H1 (cell line): ENCODE results near the gene SGCD. TPM values are rescaled to one million over a fixed set of nuclear protein-coding genes. Genes with fewer than 3 reads are reported as not detected.

Source experiments
- CTCF ChIA-PET: fragments of 300-600 bp; sonication (Branson Sonifier 250); formaldehyde crosslinking; loops from one replicate; lab custom pipeline; 2021; ENCODE audit not compliant: partially characterized antibody; lab: Charles Lee
- POLR2A ChIA-PET: fragments of 300-600 bp; sonication (Branson Sonifier 250); formaldehyde crosslinking; loops from one replicate; lab custom pipeline; 2021; ENCODE audit warnings: inconsistent platforms; ENCODE audit not compliant: partially characterized antibody; lab: Charles Lee
- DNase-seq, 2 experiments: peaks; one replicate each; pipeline versions ENCODE4 v3.0.0 to v3.0.0-alpha.2; 2010 to 2022; ENCODE audit warnings: low spot score in 2 of 2, low read depth in 1 of 2, mixed read lengths in 1 of 2
- FAIRE-seq: peaks from 2 replicates; lab custom pipeline; 2011; peaks lifted over from hg19 to GRCh38; lab: Jason Lieb, UNC
- H2AFZ ChIP-seq: 2 replicates; pipeline ENCODE4 v1.8.1; 2012; ENCODE audit warnings: low read length, inconsistent platforms
- H2AK5ac ChIP-seq: 2 replicates; pipeline ENCODE4 v1.6.1; 2013; ENCODE audit warnings: low read depth, low read length
- H2BK120ac ChIP-seq: replicated peaks from 2 replicates; pipeline ENCODE3; 2013; ENCODE audit warnings: low read depth, low read length, inconsistent platforms
- H2BK12ac ChIP-seq: 2 replicates; pipeline ENCODE4 v1.6.1; 2013; ENCODE audit warnings: low read depth, low read length
- H2BK15ac ChIP-seq: 2 replicates; pipeline ENCODE4 v1.6.1; 2013; ENCODE audit warnings: low read length
- H2BK20ac ChIP-seq: 2 replicates; pipeline ENCODE4 v1.6.1; 2013; ENCODE audit warnings: low read length
- H2BK5ac ChIP-seq: 2 replicates; pipeline ENCODE4 v1.6.1; 2013; ENCODE audit warnings: low read depth, low read length
- H3K14ac ChIP-seq: 2 replicates; pipeline ENCODE4 v1.6.1; 2013; ENCODE audit warnings: inconsistent platforms; ENCODE audit not compliant: insufficient read length
- H3K18ac ChIP-seq: 2 replicates; pipeline ENCODE4 v1.6.1; 2013; ENCODE audit warnings: low read length; ENCODE audit errors: extremely low read depth
- H3K23ac ChIP-seq: 2 replicates; pipeline ENCODE4 v1.6.1; 2013; ENCODE audit warnings: inconsistent platforms; ENCODE audit not compliant: insufficient read length
- H3K23me2 ChIP-seq: 2 replicates; pipeline ENCODE4 v1.6.1; 2013; ENCODE audit warnings: low read depth, low read length
- H3K27ac ChIP-seq: 2 replicates; pipeline ENCODE4 v1.6.1; 2011; ENCODE audit warnings: low read depth, low read length, inconsistent platforms
- H3K27me3 ChIP-seq, 4 experiments: replicated peaks in 1 of 4; 1 replicate in 1 of 4; 2 replicates in 3 of 4; pipeline versions ENCODE4 v1.6.1 to v1.8.1; 2011 to 2013; ENCODE audit warnings: low read length in 3 of 4, mild to moderate bottlenecking in 3 of 4, inconsistent platforms in 2 of 4, mixed read lengths in 2 of 4, moderate library complexity in 1 of 4; ENCODE audit not compliant: control insufficient read depth in 3 of 4, insufficient read depth in 3 of 4; ENCODE audit errors: extremely low read depth in 1 of 4
- H3K36me3 ChIP-seq, 4 experiments: 2 replicates each; pipeline versions ENCODE4 v1.6.1 to v1.8.1; 2011 to 2013; ENCODE audit warnings: mild to moderate bottlenecking in 4 of 4, low read length in 3 of 4, moderate library complexity in 2 of 4, control low read depth in 1 of 4, inconsistent platforms in 1 of 4; ENCODE audit not compliant: insufficient read depth in 4 of 4, control insufficient read depth in 2 of 4
- H3K4ac ChIP-seq: replicated peaks from 2 replicates; pipeline ENCODE3; 2013; ENCODE audit warnings: low read length, low read depth, mixed read lengths, inconsistent platforms; ENCODE audit not compliant: insufficient read length
- H3K4me1 ChIP-seq, 4 experiments: replicated peaks in 1 of 4; 1 replicate in 1 of 4; 2 replicates in 3 of 4; pipeline versions ENCODE4 v1.6.1 to v1.8.1; 2011 to 2013; ENCODE audit warnings: low read length in 3 of 4, inconsistent platforms in 2 of 4, mixed read lengths in 1 of 4; ENCODE audit not compliant: insufficient read depth in 4 of 4, control insufficient read depth in 3 of 4
- H3K4me2 ChIP-seq, 2 experiments: 2 replicates each; pipeline versions ENCODE4 v1.6.1 to v1.8.1; 2011 to 2013; ENCODE audit warnings: low read depth in 2 of 2, low read length in 2 of 2, control low read depth in 1 of 2, inconsistent platforms in 1 of 2, mild to moderate bottlenecking in 1 of 2; ENCODE audit not compliant: insufficient read depth in 1 of 2
- H3K4me3 ChIP-seq, 4 experiments: fragments of 200-600, 300-600 bp in 1 of 4; sonication (generic), shearing (Covaris generic), sonication (Bioruptor Twin) in 1 of 4; 2 replicates each; pipeline versions ENCODE4 v1.5.1 to v1.8.1; 2011 to 2016; ENCODE audit warnings: low read length in 4 of 4, low read depth in 3 of 4, control low read depth in 2 of 4, inconsistent platforms in 2 of 4, mild to moderate bottlenecking in 2 of 4, mixed read lengths in 1 of 4, moderate library complexity in 1 of 4; ENCODE audit not compliant: insufficient read depth in 2 of 4; ENCODE audit errors: extremely low read depth in 1 of 4
- H3K56ac ChIP-seq: replicated peaks from 2 replicates; pipeline ENCODE3; 2013; ENCODE audit warnings: low read depth, mild to moderate bottlenecking, mixed read lengths, low read length, inconsistent platforms; ENCODE audit not compliant: insufficient read length
- H3K79me1 ChIP-seq: 2 replicates; pipeline ENCODE4 v1.6.1; 2013; ENCODE audit warnings: low read depth, low read length, control low read depth
- H3K79me2 ChIP-seq, 2 experiments: 2 replicates each; pipeline versions ENCODE4 v1.6.1 to v1.8.1; 2012 to 2013; ENCODE audit warnings: low read length in 2 of 2, mild to moderate bottlenecking in 2 of 2, inconsistent platforms in 1 of 2; ENCODE audit not compliant: insufficient read depth in 2 of 2, control insufficient read depth in 1 of 2
- H3K9ac ChIP-seq, 4 experiments: replicated peaks in 1 of 4; 1 replicate in 1 of 4; 2 replicates in 3 of 4; pipeline versions ENCODE4 v1.6.1 to v1.8.1; 2011 to 2013; ENCODE audit warnings: low read depth in 3 of 4, low read length in 3 of 4, control low read depth in 2 of 4, mild to moderate bottlenecking in 2 of 4, moderate library complexity in 2 of 4, inconsistent platforms in 1 of 4; ENCODE audit errors: extremely low read depth in 1 of 4
- H3K9me3 ChIP-seq, 2 experiments: 2 replicates each; pipeline versions ENCODE4 v1.6.1 to v1.8.1; 2012 to 2013; ENCODE audit warnings: mild to moderate bottlenecking in 2 of 2, moderate library complexity in 2 of 2, control low read depth in 1 of 2, inconsistent platforms in 1 of 2, low read depth in 1 of 2, low read length in 1 of 2, mixed read lengths in 1 of 2; ENCODE audit not compliant: insufficient read depth in 2 of 2
- H4K20me1 ChIP-seq, 2 experiments: replicated peaks in 1 of 2; 2 replicates each; pipeline versions ENCODE3 to v1.8.1; 2011 to 2013; ENCODE audit warnings: inconsistent platforms in 2 of 2, low read length in 2 of 2, mild to moderate bottlenecking in 1 of 2; ENCODE audit not compliant: insufficient read depth in 2 of 2, control insufficient read depth in 1 of 2
- H4K5ac ChIP-seq: 2 replicates; pipeline ENCODE4 v1.6.1; 2013; ENCODE audit warnings: low read length, low read depth, mixed read lengths, inconsistent platforms; ENCODE audit not compliant: insufficient read length
- H4K8ac ChIP-seq: 2 replicates; pipeline ENCODE4 v1.8.0; 2013; ENCODE audit warnings: mild to moderate bottlenecking, moderate library complexity, low read length, inconsistent platforms; ENCODE audit not compliant: insufficient read depth; ENCODE audit errors: extremely low read depth
- H4K91ac ChIP-seq: replicated peaks from 2 replicates; pipeline ENCODE3; 2013; ENCODE audit warnings: low read length, mixed read lengths, inconsistent platforms; ENCODE audit not compliant: insufficient read length
- ASH2L ChIP-seq: fragments of 200-600, 300-600 bp; sonication (generic); IDR thresholded peaks from one replicate; pipeline ENCODE4 v1.7.1; 2017; ENCODE audit warnings: low read length
- BCL11A ChIP-seq, 2 experiments: IDR thresholded peaks; one replicate each; pipeline ENCODE4 v1.6.1; 2011; ENCODE audit warnings: low read depth in 2 of 2, low read length in 2 of 2, mild to moderate bottlenecking in 2 of 2
- CBX8 ChIP-seq: fragments of 300-800, 300-1000 bp; sonication (generic); IDR thresholded peaks from 2 replicates; pipeline ENCODE4 v1.7.1; 2016; ENCODE audit warnings: low read depth, low read length, borderline replicate concordance
- CEBPB ChIP-seq: IDR thresholded peaks from 2 replicates; pipeline ENCODE4 v1.6.1; 2012; ENCODE audit warnings: low read depth, low read length
- GTF2F1 ChIP-seq: IDR thresholded peaks from 2 replicates; pipeline ENCODE4 v1.6.1; 2012; ENCODE audit warnings: low read depth, low read length, improper control_type of control experiment, borderline replicate concordance
- KDM1A ChIP-seq: fragments of 200-600, 300-600 bp; sonication (generic); IDR thresholded peaks from 2 replicates; pipeline ENCODE4 v1.7.1; 2016; ENCODE audit warnings: mild to moderate bottlenecking, low read length, borderline replicate concordance
- NANOG ChIP-seq: IDR thresholded peaks from 2 replicates; pipeline ENCODE4 v1.6.1; 2011; ENCODE audit warnings: low read length, low read depth, mild to moderate bottlenecking, inconsistent platforms; ENCODE audit not compliant: insufficient read depth, poor library complexity, severe bottlenecking
- PHF8 ChIP-seq: fragments of 200-600 bp; sonication (generic); conservative IDR thresholded peaks from 2 replicates; pipeline ENCODE4 v1.7.1; 2012; ENCODE audit warnings: low read depth, mild to moderate bottlenecking, inconsistent platforms, low read length, moderate library complexity
- POLR2A ChIP-seq, 2 experiments: IDR thresholded peaks; 1 replicate in 1 of 2; 2 replicates in 1 of 2; pipeline ENCODE4 v1.6.1; 2011; ENCODE audit warnings: low read depth in 2 of 2, low read length in 2 of 2, mild to moderate bottlenecking in 2 of 2; ENCODE audit errors: control extremely low read depth in 1 of 2
- POU5F1 ChIP-seq: IDR thresholded peaks from 2 replicates; pipeline ENCODE4 v1.6.1; 2011; ENCODE audit warnings: low read depth, mild to moderate bottlenecking, low read length, moderate library complexity
- RNF2 ChIP-seq: fragments of 200-900, 300-1000 bp; sonication (generic); IDR thresholded peaks from 2 replicates; pipeline ENCODE4 v1.7.1; 2016; ENCODE audit warnings: borderline replicate concordance, low read depth, mild to moderate bottlenecking, antibody characterized with exemption, low read length; ENCODE audit not compliant: poor library complexity, severe bottlenecking; ENCODE audit errors: missing control alignments
- RXRA ChIP-seq: IDR thresholded peaks from 2 replicates; pipeline ENCODE4 v1.6.1; 2011; ENCODE audit warnings: low read depth, mild to moderate bottlenecking, low read length, moderate library complexity; ENCODE audit not compliant: insufficient read depth
- SIRT6 ChIP-seq: IDR thresholded peaks from one replicate; pipeline ENCODE4 v1.7.1; 2012; ENCODE audit warnings: low read length, inconsistent platforms
- SRF ChIP-seq: IDR thresholded peaks from 2 replicates; pipeline ENCODE4 v1.6.1; 2011; ENCODE audit warnings: mild to moderate bottlenecking, low read depth, low read length, moderate library complexity
- ZNF274 ChIP-seq: IDR thresholded peaks from 2 replicates; pipeline ENCODE4 v1.7.0; 2012; ENCODE audit warnings: low read length, borderline replicate concordance; ENCODE audit errors: extremely low read depth
- WGBS, 2 experiments: shearing (Covaris generic) in 1 of 2; methylation state at CpG; one replicate each; pipeline versions ENCODE4 v1.1.6 to v1.1.7; 2013 to 2015; ENCODE audit warnings: low lambda C conversion rate in 2 of 2, mixed read lengths in 2 of 2, inconsistent platforms in 1 of 2, low coverage in 1 of 2, missing lambda C conversion rate in 1 of 2; ENCODE audit not compliant: insufficient replicate concordance in 2 of 2, insufficient coverage in 1 of 2, insufficient read length in 1 of 2; ENCODE audit errors: extremely low coverage in 1 of 2, missing lambda C conversion rate in 1 of 2; 5-methylcytosine and 5-hydroxymethylcytosine counted together
- polyA plus RNA-seq, 7 experiments: library from polyadenylated mRNA; depleted of rRNA in 3 of 7; stranded (reverse) in 5 of 7; unstranded in 2 of 7; fragments of >200 nt in 5 of 7; fragments of 200-250 nt in 2 of 7; gene quantifications; 1 replicate in 5 of 7; 2 replicates in 1 of 7; 4 replicates in 1 of 7; pipeline versions ENCODE4 v1.2.1 to v1.2.3, GENCODE V29; 2011 to 2013; ENCODE audit warnings: missing spikeins in 2 of 7, mixed read lengths in 2 of 7
- total RNA-seq: library from RNA; stranded (reverse); fragmentation: NEBNext Ultra II Directional; extraction: Animal tissue kit (Norgen Biotek cat#: 25700); gene quantifications from 2 replicates; pipeline ENCODE4 v1.2.1, GENCODE V29; 2021

SGCD gene
- total and polyA plus RNA-seq, 2 of the 8 experiments (the other 6 are each of a cell fraction or from before 2014, with no cell fraction given) = 0.04 to 0.08 TPM

GRCh38 chr5:156667616-156668015 is 340.7 kb downstream of the SGCD start:
- Histone ChIP-seq H3K27me3 (no peaks in the 10 kb centered on the region), H3K14ac (no peak overlapping the region), H3K79me1 (no peaks in the 10 kb centered on the region), H4K91ac (no peak overlapping the region), H2AFZ (no peak overlapping the region), H3K4ac (no peak overlapping the region), H3K4me1 (peaks cover 0 to 4% (median 0%) of the 10 kb centered on the region in 4 experiments; a peak in 1 of 7 replicates), H4K5ac (no peak overlapping the region), H3K23me2 (no peaks in the 10 kb centered on the region), H2BK5ac (0 out of 2 replicates have a peak overlapping the region, but pooled peaks have one; percentile 75), H4K20me1 (no peaks in the 10 kb centered on the region), H4K8ac (no peak overlapping the region), H3K18ac (no peak overlapping the region), H2BK15ac (no peak overlapping the region), H3K27ac (no peak overlapping the region), H3K79me2 (no peaks in the 10 kb centered on the region), H2BK120ac (peak overlapping the region; percentile 67), H3K56ac (no peak overlapping the region), H3K4me3 (no peak overlapping the region), H2AK5ac (no peak overlapping the region; the same call in 1 of the 2 replicates), H3K36me3 (no peaks in the 10 kb centered on the region), H3K9ac (no peak overlapping the region), H3K9me3 (no peaks in the 10 kb centered on the region), H2BK20ac (peak overlapping the region; percentile 94; the same call in 1 of the 2 replicates), H3K23ac (no peak overlapping the region), H3K4me2 (no peak overlapping the region), H2BK12ac (no peak overlapping the region; the same call in 1 of the 2 replicates)
- 95% methylated on average over 3 of the region's 3 CpGs; no CpG with 5 or more reads in 1 of the 2 experiments for WGBS, 2 experiments
- CTCF ChIA-PET = interaction anchor here (0.6 to 5.4 kb wide), 2 partner anchors 148 to 156 kb away, joined by 4 to 24 read pairs; no protein-coding TSS in a partner anchor
- POLR2A ChIA-PET = no interaction called here
- no peak for FAIRE-seq
- DNase-seq = no peak
- TF ChIP-seq SIRT6 (no peak), POLR2A (IDR thresholded peaks at IDR 0.05; ENCODE audit: control extremely low read depth in 1 of 2, low read depth in 2 of 2, low read length in 2 of 2) (no peak), RNF2 (no peak), KDM1A (no peak), PHF8 (no peak), BCL11A (IDR thresholded peaks at IDR 0.05; ENCODE audit: low read depth in 2 of 2, low read length in 2 of 2) (no peak), CEBPB (no peak), GTF2F1 (no peak), RXRA (no peak), NANOG (no peak), ASH2L (no peak), SRF (no peak), POU5F1 (no peak), ZNF274 (no peak), CBX8 (no peak)
